Karpas-422 (cell line): Measurements from ENCODE around the gene CTRL. TPM values are rescaled to one million over a fixed set of nuclear protein-coding genes. Genes with fewer than 3 reads are reported as not detected.

ENCODE experiments used
- DNase-seq: peaks from one replicate; pipeline ENCODE4 v3.0.0-alpha.2; 2015
- H2AFZ ChIP-seq: fragments of 200-600 bp; sonication (generic); 2 replicates; pipeline ENCODE4 v1.6.1; 2014; ENCODE audit warnings: antibody characterized with exemption, low read length, mixed read lengths
- H3K27ac ChIP-seq: fragments of 200-600 bp; sonication (generic); 2 replicates; pipeline ENCODE4 v1.5.1; 2014; ENCODE audit warnings: mild to moderate bottlenecking, low read length, moderate library complexity
- H3K27me3 ChIP-seq: fragments of 200-600 bp; sonication (generic); 2 replicates; pipeline ENCODE4 v1.6.1; 2014; ENCODE audit warnings: low read length, mixed read lengths
- H3K36me3 ChIP-seq: fragments of 200-600 bp; sonication (generic); 2 replicates; pipeline ENCODE4 v1.6.1; 2014; ENCODE audit warnings: low read length, mixed read lengths; ENCODE audit not compliant: insufficient read depth
- H3K4me1 ChIP-seq: fragments of 200-600 bp; sonication (generic); 2 replicates; pipeline ENCODE4 v1.6.1; 2014; ENCODE audit warnings: mild to moderate bottlenecking, low read length, mixed read lengths
- H3K4me2 ChIP-seq: fragments of 200-600 bp; sonication (generic); 2 replicates; pipeline ENCODE4 v1.6.1; 2014; ENCODE audit warnings: low read length, low read depth, mild to moderate bottlenecking; ENCODE audit not compliant: poor library complexity, severe bottlenecking
- H3K4me3 ChIP-seq: fragments of 200-600 bp; sonication (generic); 2 replicates; pipeline ENCODE4 v1.5.1; 2014; ENCODE audit warnings: mild to moderate bottlenecking, antibody characterized with exemption, low read length, mixed read lengths
- H3K79me2 ChIP-seq: fragments of 200-600 bp; sonication (generic); 2 replicates; pipeline ENCODE4 v1.6.1; 2014; ENCODE audit warnings: mild to moderate bottlenecking, low read length, mixed read lengths
- H3K9ac ChIP-seq: fragments of 200-600 bp; sonication (generic); 2 replicates; pipeline ENCODE4 v1.6.0; 2014; ENCODE audit warnings: low read length
- H3K9me2 ChIP-seq: fragments of 200-600 bp; sonication (generic), shearing (Covaris generic); replicated peaks from 2 replicates; pipeline ENCODE4 v1.6.0; 2014; ENCODE audit warnings: mild to moderate bottlenecking, low read length, moderate library complexity; ENCODE audit not compliant: insufficient read depth
- H3K9me3 ChIP-seq: fragments of 300-700, 200-600 bp; sonication (generic); 2 replicates; pipeline ENCODE4 v1.6.1; 2014; ENCODE audit warnings: low read length, mixed read lengths
- H4K20me1 ChIP-seq: fragments of 200-600 bp; sonication (generic); 2 replicates; pipeline ENCODE4 v1.6.1; 2014; ENCODE audit warnings: mild to moderate bottlenecking, antibody characterized with exemption, low read length, low read depth; ENCODE audit not compliant: insufficient read depth
- total RNA-seq: library from RNA; depleted of rRNA; stranded (reverse); fragments of >200 nt; shearing (Covaris generic); gene quantifications from 2 replicates; pipeline ENCODE4 v1.2.3, GENCODE V29; 2014; ENCODE audit warnings: low replicate concordance

The CTRL gene
- total RNA-seq, 1 experiment from 2014 or later, result 1.6 TPM

DNA sequence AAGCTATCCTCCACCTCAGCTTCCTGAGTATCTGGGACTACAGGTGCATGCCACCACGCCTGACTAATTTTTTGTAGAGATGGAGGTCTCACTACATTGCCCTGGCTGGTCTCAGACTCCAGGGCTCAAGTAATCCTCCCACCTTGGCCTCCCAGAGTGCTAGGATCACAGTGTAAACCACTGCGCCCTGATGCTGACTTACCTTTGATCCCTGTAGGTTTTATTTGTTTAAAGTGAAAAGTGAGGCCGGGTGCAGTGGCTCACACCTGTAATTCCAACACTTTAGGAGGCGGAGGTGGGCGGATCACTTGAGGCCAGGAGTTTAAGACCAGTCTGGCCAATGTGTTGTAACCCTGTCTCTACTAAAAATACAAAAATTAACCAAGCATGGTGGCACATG, 29.9 kb downstream of the CTRL start:
- no peaks in the 10 kb centered on the region for H3K27me3 ChIP-seq
- H3K36me3 ChIP-seq, result no peaks in the 10 kb centered on the region
- H3K9ac ChIP-seq, result no peak overlapping the region
- no peaks in the 10 kb centered on the region for H3K9me2 ChIP-seq
- no peak overlapping the region for H3K4me3 ChIP-seq
- H2AFZ ChIP-seq, result no peak overlapping the region
- no peaks in the 10 kb centered on the region for H3K9me3 ChIP-seq
- H3K4me1 ChIP-seq, result no peaks in the 10 kb centered on the region
- H3K79me2 ChIP-seq, result peaks cover 37% of the 10 kb centered on the region
- no peak overlapping the region for H3K4me2 ChIP-seq
- no peak overlapping the region for H3K27ac ChIP-seq
- no peaks in the 10 kb centered on the region for H4K20me1 ChIP-seq
- no peak for DNase-seq

DNA sequence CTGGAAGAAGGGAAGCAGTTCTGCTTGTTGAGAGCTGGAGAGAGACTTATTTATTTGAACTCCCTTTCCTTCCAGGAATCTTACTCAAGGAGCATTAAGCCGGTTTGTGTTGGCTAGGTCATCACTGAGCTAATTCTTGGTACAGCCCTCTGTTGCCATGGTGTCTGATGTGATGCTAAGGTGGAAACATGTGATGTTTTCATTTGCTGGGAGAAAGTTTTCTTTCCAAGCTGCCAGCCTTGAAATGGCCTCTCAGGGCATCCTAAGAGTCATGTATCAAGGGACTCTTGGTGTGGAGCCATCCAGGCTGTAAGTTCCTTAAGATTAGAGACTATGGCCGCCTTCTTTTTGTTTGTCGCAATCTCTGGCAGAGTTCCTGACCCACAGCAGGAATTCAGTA, 34.4 kb downstream of the CTRL start:
- Histone ChIP-seq H3K79me2 (peaks cover 73% of the 10 kb centered on the region), H4K20me1 (no peaks in the 10 kb centered on the region), H3K4me2 (no peak overlapping the region), H3K4me1 (peaks cover 15% of the 10 kb centered on the region), H3K9me2 (no peaks in the 10 kb centered on the region), H3K9ac (no peak overlapping the region), H3K27ac (no peak overlapping the region), H3K27me3 (no peaks in the 10 kb centered on the region), H3K36me3 (no peaks in the 10 kb centered on the region), H2AFZ (no peak overlapping the region), H3K4me3 (no peak overlapping the region), H3K9me3 (no peaks in the 10 kb centered on the region)
- DNase-seq, result no peak

DNA sequence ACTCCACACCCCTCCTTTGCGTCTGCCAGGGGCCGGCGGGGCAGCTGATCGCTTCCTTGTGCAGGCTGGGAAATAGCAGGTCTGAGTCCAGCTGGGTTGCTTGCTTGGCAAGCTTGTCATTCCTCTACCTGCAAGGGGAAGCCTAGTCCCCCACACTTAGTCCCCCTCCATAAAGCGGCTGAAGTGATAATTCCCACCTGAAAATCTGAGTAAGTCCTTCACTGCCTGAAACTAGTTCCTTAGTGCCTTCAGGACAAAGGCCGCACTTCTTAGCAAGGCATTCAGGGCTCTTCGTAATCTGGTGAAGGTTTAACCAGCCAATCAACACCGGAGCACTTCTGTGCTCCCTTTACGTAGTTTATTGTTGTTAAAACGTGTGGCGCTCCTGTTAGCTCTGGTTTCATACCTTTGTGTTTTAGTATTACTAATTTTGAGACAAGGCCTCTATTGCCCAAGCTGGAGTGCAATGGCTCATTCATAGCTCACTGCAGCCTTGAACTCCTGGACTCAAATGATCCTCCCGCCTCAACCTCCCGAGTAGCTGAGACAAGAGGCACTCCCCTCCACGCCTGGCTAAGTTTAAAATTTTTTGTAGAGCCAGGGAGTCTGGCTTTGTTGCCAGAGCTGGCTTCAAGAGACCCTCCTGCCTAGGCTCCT, 37.8 kb downstream of the CTRL start:
- peak overlapping the region; percentile 93 for H3K4me3 ChIP-seq
- H3K4me2 ChIP-seq, result peak overlapping the region; percentile 86
- no peaks in the 10 kb centered on the region for H3K36me3 ChIP-seq
- H2AFZ ChIP-seq, result no peak overlapping the region
- no peaks in the 10 kb centered on the region for H3K27me3 ChIP-seq
- H3K79me2 ChIP-seq, result peaks cover 54% of the 10 kb centered on the region
- peaks cover 17% of the 10 kb centered on the region for H3K4me1 ChIP-seq
- H3K27ac ChIP-seq, result peak overlapping the region; percentile 38; the same call in 1 of the 2 replicates
- peak; percentile 62 for DNase-seq
- peak overlapping the region; percentile 89 for H3K9ac ChIP-seq
- H4K20me1 ChIP-seq, result no peaks in the 10 kb centered on the region
- no peaks in the 10 kb centered on the region for H3K9me3 ChIP-seq
- no peaks in the 10 kb centered on the region for H3K9me2 ChIP-seq

DNA sequence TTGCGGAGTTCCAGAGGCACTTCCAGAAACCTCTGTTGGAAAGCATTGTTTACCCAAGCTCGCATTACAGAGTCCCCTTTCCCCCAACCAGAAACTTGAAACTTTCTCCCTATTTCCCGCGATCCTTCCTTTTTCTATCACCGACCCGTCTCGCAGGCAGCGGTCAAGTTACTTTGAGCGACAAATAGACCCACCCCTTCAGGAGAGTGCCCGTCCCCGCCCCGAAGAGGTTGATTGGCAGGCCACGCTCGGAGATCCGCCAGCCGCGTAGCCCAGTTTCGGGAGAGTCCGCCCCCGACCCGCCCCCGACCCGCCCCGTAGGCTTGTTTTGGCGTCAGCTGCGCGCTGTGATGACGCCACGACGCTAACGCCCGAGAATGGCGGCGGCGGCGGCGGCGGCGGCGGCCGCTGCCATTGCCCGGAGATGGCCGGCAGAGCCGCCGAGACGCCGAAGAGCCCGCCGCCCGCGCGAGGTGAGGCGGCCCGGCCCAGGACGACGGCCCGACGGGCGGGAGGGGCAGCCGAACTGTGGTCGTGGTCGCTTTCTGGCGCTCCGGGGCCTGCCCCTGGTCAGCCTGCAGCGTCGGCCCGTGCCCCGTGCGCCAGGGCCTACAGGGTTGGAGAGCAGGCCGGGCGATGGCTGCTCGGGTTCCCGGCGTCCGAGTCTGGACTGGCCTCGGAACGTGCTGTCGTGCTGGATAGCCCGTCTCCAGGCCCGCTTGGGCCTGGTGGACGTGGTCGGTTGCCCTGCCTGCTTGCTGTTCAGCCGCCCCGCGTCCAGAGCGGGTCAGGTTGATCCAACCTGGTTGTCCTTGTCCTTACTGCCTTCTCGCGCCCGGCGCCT, 38.5 kb downstream of the CTRL start, which contains the start of gene PSKH1:
Gene PSKH1, plus strand, starts transcription at position 356 of the 844 bp plus-strand sequence. CDS start 15,496 bp downstream, outside the sequence.
- Histone ChIP-seq H3K9me3 (no peaks in the 10 kb centered on the region), H3K79me2 (peaks cover 48% of the 10 kb centered on the region), H3K36me3 (no peaks in the 10 kb centered on the region), H2AFZ (0 out of 2 replicates have a peak within 1 kb of the TSS, but pooled peaks have one; percentile 1), H3K9me2 (no peaks in the 10 kb centered on the region), H4K20me1 (no peaks in the 10 kb centered on the region), H3K27me3 (no peaks in the 10 kb centered on the region), H3K4me3 (peak within 1 kb of the TSS; percentile 93), H3K9ac (peak within 1 kb of the TSS; percentile 89), H3K4me2 (peak within 1 kb of the TSS; percentile 86), H3K27ac (peak within 1 kb of the TSS; percentile 61), H3K4me1 (peaks cover 17% of the 10 kb centered on the region)
- DNase-seq, result peak; percentile 98

DNA sequence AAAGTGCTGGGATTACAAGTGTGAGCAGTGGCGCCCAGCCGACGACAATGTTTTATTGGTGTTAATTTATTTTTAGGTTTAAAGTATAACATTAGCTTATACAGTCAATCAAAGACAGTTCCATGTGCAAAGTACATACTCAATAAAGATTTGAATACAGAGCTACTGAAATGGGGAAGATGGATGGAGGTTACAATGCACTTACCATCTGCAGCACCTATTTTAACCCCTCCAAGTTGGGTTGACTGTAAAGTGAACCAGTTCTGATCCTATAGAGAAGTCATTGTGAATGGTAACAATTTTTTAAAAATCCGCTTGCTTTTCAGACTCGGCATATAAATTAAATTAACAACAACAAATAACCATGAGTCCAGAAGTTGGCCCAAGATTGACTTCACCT, 39.3 kb downstream of the CTRL start:
- H3K27me3 ChIP-seq, result no peaks in the 10 kb centered on the region
- no peaks in the 10 kb centered on the region for H3K9me2 ChIP-seq
- H4K20me1 ChIP-seq, result no peaks in the 10 kb centered on the region
- no peaks in the 10 kb centered on the region for H3K9me3 ChIP-seq
- H3K27ac ChIP-seq, result peak overlapping the region; percentile 61
- H3K79me2 ChIP-seq, result peaks cover 42% of the 10 kb centered on the region
- H2AFZ ChIP-seq, result 0 out of 2 replicates have a peak overlapping the region, but pooled peaks have one; percentile 1
- H3K9ac ChIP-seq, result peak overlapping the region; percentile 62
- H3K4me3 ChIP-seq, result peak overlapping the region; percentile 62
- H3K36me3 ChIP-seq, result no peaks in the 10 kb centered on the region
- peak overlapping the region; percentile 79 for H3K4me2 ChIP-seq
- peak; percentile 57 for DNase-seq
- H3K4me1 ChIP-seq, result peaks cover 17% of the 10 kb centered on the region

DNA sequence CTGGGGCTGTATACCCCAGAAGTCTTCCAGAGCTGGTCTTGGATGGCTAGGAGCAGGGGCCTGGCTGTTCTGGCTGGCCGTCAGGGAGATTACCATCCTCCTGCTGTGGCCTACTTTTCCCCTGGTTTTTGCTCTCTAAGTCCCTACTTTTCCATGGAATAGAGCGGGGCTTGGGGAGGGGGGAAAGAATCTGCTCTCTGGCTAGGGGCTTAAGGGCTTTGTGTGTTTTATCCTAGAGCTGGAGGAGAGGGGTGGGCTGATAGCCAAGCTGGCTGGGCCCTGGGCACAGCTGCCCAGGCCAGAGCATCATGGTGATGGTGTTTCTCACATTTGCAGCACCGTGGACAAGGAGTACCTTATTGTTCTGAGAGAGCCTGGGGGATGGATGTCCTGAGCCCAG, 43.3 kb downstream of the CTRL start:
- Histone ChIP-seq H3K79me2 (peaks cover 2% of the 10 kb centered on the region), H4K20me1 (0 out of 2 replicates have a peak, but pooled peaks cover 1% of the 10 kb centered on the region), H3K4me2 (no peak overlapping the region), H3K4me3 (no peak overlapping the region), H3K9me3 (no peaks in the 10 kb centered on the region), H3K9me2 (no peaks in the 10 kb centered on the region), H3K9ac (no peak overlapping the region), H3K27ac (no peak overlapping the region), H3K36me3 (no peaks in the 10 kb centered on the region; the same call in 1 of the 2 replicates), H2AFZ (no peak overlapping the region), H3K4me1 (peaks cover 7% of the 10 kb centered on the region), H3K27me3 (no peaks in the 10 kb centered on the region)
- no peak for DNase-seq

DNA sequence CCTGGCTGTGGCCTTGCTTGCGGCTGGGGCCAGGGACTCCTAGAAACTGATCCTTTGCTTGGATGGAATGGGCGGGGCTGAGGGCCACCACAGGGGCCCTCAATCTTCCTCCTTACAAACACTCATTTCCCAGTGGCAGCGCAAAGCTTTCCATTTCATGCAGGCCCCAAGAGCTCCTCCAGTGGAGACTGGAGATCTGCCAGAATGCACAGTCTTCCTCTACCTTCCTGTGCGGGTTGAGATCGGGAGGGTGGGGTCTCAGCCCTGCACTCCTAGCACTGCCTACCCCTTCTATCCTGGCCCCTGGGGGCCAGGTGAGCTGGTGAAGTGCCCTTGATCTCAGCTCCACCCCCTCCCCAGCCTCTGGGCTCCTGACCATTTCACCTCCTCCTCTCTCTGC, 45.3 kb downstream of the CTRL start:
- no peak overlapping the region for H3K4me2 ChIP-seq
- H3K9ac ChIP-seq, result no peak overlapping the region
- peaks cover 2% of the 10 kb centered on the region; the same call in 1 of the 2 replicates for H3K36me3 ChIP-seq
- no peak for DNase-seq
- 0 out of 2 replicates have a peak, but pooled peaks cover 4% of the 10 kb centered on the region for H4K20me1 ChIP-seq
- H3K27me3 ChIP-seq, result no peaks in the 10 kb centered on the region
- H3K9me3 ChIP-seq, result no peaks in the 10 kb centered on the region
- no peak overlapping the region for H2AFZ ChIP-seq
- H3K27ac ChIP-seq, result no peak overlapping the region
- no peaks in the 10 kb centered on the region for H3K9me2 ChIP-seq
- no peaks in the 10 kb centered on the region for H3K4me1 ChIP-seq
- no peak overlapping the region for H3K4me3 ChIP-seq
- no peaks in the 10 kb centered on the region for H3K79me2 ChIP-seq

DNA sequence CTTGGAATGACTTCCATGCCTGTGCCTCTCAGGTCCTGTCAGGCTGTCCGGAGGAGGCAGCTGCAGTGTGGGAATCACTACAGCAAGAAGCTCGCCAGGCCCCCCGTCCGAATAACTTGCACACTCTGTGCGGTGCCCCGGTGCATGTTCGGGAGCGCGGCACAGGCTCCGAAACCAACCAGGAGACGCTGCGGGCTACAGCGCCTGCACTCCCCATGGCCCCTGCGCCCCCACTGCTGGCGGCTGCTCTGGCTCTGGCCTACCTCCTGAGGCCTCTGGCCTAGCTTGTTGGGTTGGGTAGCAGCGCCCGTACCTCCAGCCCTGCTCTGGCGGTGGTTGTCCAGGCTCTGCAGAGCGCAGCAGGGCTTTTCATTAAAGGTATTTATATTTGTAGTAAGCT, 45.7 kb downstream of the CTRL start:
- DNase-seq, result no peak
- H3K9ac ChIP-seq, result no peak overlapping the region
- peaks cover 5% of the 10 kb centered on the region; the same call in 1 of the 2 replicates for H3K36me3 ChIP-seq

More for the DNA sequence above, 45.7 kb downstream of the CTRL start:
- Histone ChIP-seq H3K27me3 (no peaks in the 10 kb centered on the region), H3K4me1 (no peaks in the 10 kb centered on the region), H2AFZ (no peak overlapping the region), H3K79me2 (no peaks in the 10 kb centered on the region), H3K4me3 (no peak overlapping the region), H4K20me1 (0 out of 2 replicates have a peak, but pooled peaks cover 4% of the 10 kb centered on the region), H3K9me3 (no peaks in the 10 kb centered on the region), H3K4me2 (no peak overlapping the region), H3K27ac (no peak overlapping the region), H3K9me2 (no peaks in the 10 kb centered on the region)
